Hepatocyte (in vitro differentiated cells): ENCODE results near the gene ATP6V0A4. TPM values are rescaled to one million over a fixed set of nuclear protein-coding genes. Genes with fewer than 3 reads are reported as not detected.

Experiments
- DNase-seq: peaks from one replicate; pipeline ENCODE4 v3.0.0-alpha.2; 2016; ENCODE audit warnings: low spot score
- H2AFZ ChIP-seq: fragments of 200-600 bp; sonication (generic); 2 replicates; pipeline ENCODE4 v1.6.0; 2016; ENCODE audit warnings: antibody characterized with exemption, mild to moderate bottlenecking
- H3K27ac ChIP-seq: fragments of 200-600 bp; sonication (generic); 2 replicates; pipeline ENCODE4 v1.5.1; 2016; ENCODE audit warnings: mild to moderate bottlenecking
- H3K27me3 ChIP-seq: fragments of 200-600 bp; sonication (generic); 2 replicates; pipeline ENCODE4 v1.6.1; 2016
- H3K36me3 ChIP-seq: fragments of 200-600 bp; sonication (generic); replicated peaks from 2 replicates; pipeline ENCODE4 v1.5.1; 2016; ENCODE audit warnings: low read depth; ENCODE audit not compliant: insufficient read depth
- H3K4me1 ChIP-seq: fragments of 200-600 bp; sonication (generic); 2 replicates; pipeline ENCODE4 v1.5.1; 2016; ENCODE audit warnings: mild to moderate bottlenecking, moderate library complexity; ENCODE audit not compliant: insufficient read depth
- H3K4me2 ChIP-seq: fragments of 200-600 bp; sonication (generic); 2 replicates; pipeline ENCODE4 v1.6.0; 2016
- H3K4me3 ChIP-seq: fragments of 200-600 bp; sonication (generic); 2 replicates; pipeline ENCODE4 v1.5.1; 2016; ENCODE audit warnings: mild to moderate bottlenecking
- H3K79me2 ChIP-seq: fragments of 200-600 bp; sonication (generic); 2 replicates; pipeline ENCODE4 v1.6.0; 2017; ENCODE audit warnings: mild to moderate bottlenecking
- H3K9me2 ChIP-seq: fragments of 200-600 bp; sonication (generic); replicated peaks from 2 replicates; pipeline ENCODE4 v1.6.0; 2017; ENCODE audit warnings: mild to moderate bottlenecking; ENCODE audit not compliant: insufficient read depth
- H3K9me3 ChIP-seq: fragments of 200-600 bp; sonication (generic); 2 replicates; pipeline ENCODE4 v1.5.1; 2016; ENCODE audit warnings: low read depth, mild to moderate bottlenecking
- H4K20me1 ChIP-seq: fragments of 200-600 bp; sonication (generic); 2 replicates; pipeline ENCODE4 v1.6.0; 2016; ENCODE audit warnings: mild to moderate bottlenecking; ENCODE audit not compliant: insufficient read depth, poor library complexity, severe bottlenecking
- CTCF ChIP-seq: fragments of 200-600 bp; sonication (generic); IDR thresholded peaks from 2 replicates; pipeline ENCODE4 v1.5.1; 2016; ENCODE audit warnings: antibody characterized with exemption, mild to moderate bottlenecking; ENCODE audit not compliant: poor library complexity
- EZH2 ChIP-seq: fragments of 200-600 bp; sonication (generic); IDR thresholded peaks from 2 replicates; pipeline ENCODE4 v1.6.1; 2016; ENCODE audit warnings: antibody characterized with exemption, mild to moderate bottlenecking, borderline replicate concordance
- EZH2phosphoT487 ChIP-seq: fragments of 200-600 bp; sonication (generic); IDR thresholded peaks from one replicate; pipeline ENCODE4 v1.6.1; 2018; ENCODE audit warnings: antibody characterized with exemption, mild to moderate bottlenecking, low read depth, moderate library complexity; ENCODE audit not compliant: unreplicated experiment, severe bottlenecking
- WGBS: methylation state at CpG from one replicate; pipeline ENCODE4 v1.1.6; 2016; ENCODE audit warnings: low lambda C conversion rate; ENCODE audit errors: missing lambda C conversion rate; 5-methylcytosine and 5-hydroxymethylcytosine counted together
- polyA plus RNA-seq: library from polyadenylated mRNA; unstranded; fragments of >200 nt; fragmentation: Nextera tagmentation; extraction: Ambion mirVana; gene quantifications from 2 replicates; pipeline ENCODE4 v1.2.1, GENCODE V29; 2016
- total RNA-seq: library from RNA; depleted of rRNA; stranded (reverse); fragments of >200 nt; gene quantifications from 2 replicates; pipeline ENCODE4 v1.2.3, GENCODE V29; 2014

ATP6V0A4 gene
- total and polyA plus RNA-seq, 2 experiments from 2014 or later, result 0.34 to 1.1 TPM

- Histone ChIP-seq H3K9me2 (no peaks in the 10 kb centered on the region), H3K9me3 (no peaks in the 10 kb centered on the region)
Measured at GRCh38 chr7:138821912-138822311, 23.9 kb upstream of the ATP6V0A4 start.

GRCh38 chr7:138819625-138820024, 21.6 kb upstream of the ATP6V0A4 start:
- no peaks in the 10 kb centered on the region for H3K9me3 ChIP-seq
- no peak overlapping the region for H3K4me2 ChIP-seq
- no peaks in the 10 kb centered on the region for H3K9me2 ChIP-seq
- no peak overlapping the region for H3K27ac ChIP-seq
- no peak for TF ChIP-seq CTCF
- no peak for TF ChIP-seq EZH2phosphoT487
- TF ChIP-seq EZH2, result no peak
- H3K27me3 ChIP-seq, result no peaks in the 10 kb centered on the region
- no peak overlapping the region for H3K4me3 ChIP-seq
- H3K79me2 ChIP-seq, result no peaks in the 10 kb centered on the region
- no peak overlapping the region for H2AFZ ChIP-seq
- no peaks in the 10 kb centered on the region for H4K20me1 ChIP-seq
- DNase-seq, result no peak
- H3K4me1 ChIP-seq, result no peaks in the 10 kb centered on the region
- H3K36me3 ChIP-seq, result no peaks in the 10 kb centered on the region
- WGBS, result 87% methylated on average over 3 of the region's 3 CpGs

More at GRCh38 chr7:138821912-138822311, 23.9 kb upstream of the ATP6V0A4 start:
- Histone ChIP-seq H3K4me3 (no peak overlapping the region), H3K27me3 (no peaks in the 10 kb centered on the region), H3K4me2 (no peak overlapping the region), H4K20me1 (no peaks in the 10 kb centered on the region), H3K79me2 (no peaks in the 10 kb centered on the region), H2AFZ (no peak overlapping the region), H3K36me3 (no peaks in the 10 kb centered on the region), H3K27ac (no peak overlapping the region), H3K4me1 (no peaks in the 10 kb centered on the region)
- 92% methylated on average over 7 of the region's 7 CpGs for WGBS
- TF ChIP-seq EZH2phosphoT487 (no peak), EZH2 (no peak), CTCF (no peak)
- no peak for DNase-seq

GRCh38 chr7:138816650-138817049, 18.7 kb upstream of the ATP6V0A4 start:
- H3K9me2 ChIP-seq, result no peaks in the 10 kb centered on the region
- H3K79me2 ChIP-seq, result no peaks in the 10 kb centered on the region
- no peak overlapping the region for H3K4me2 ChIP-seq
- no peaks in the 10 kb centered on the region for H4K20me1 ChIP-seq
- H3K27me3 ChIP-seq, result no peaks in the 10 kb centered on the region
- WGBS, result 83% methylated on average over 1 of the region's 1 CpG
- no peak overlapping the region for H2AFZ ChIP-seq
- no peak for DNase-seq
- no peak overlapping the region for H3K27ac ChIP-seq
- H3K36me3 ChIP-seq, result no peaks in the 10 kb centered on the region
- TF ChIP-seq CTCF, result no peak
- TF ChIP-seq EZH2, result no peak
- TF ChIP-seq EZH2phosphoT487, result no peak
- no peaks in the 10 kb centered on the region for H3K4me1 ChIP-seq
- H3K9me3 ChIP-seq, result no peaks in the 10 kb centered on the region
- H3K4me3 ChIP-seq, result no peak overlapping the region
